ENCODE measurements around the gene PLXND1. TPM values are rescaled to one million over a fixed set of nuclear protein-coding genes. Genes with fewer than 3 reads are reported as not detected.

Gene PLXND1
- total RNA-seq, 1 donor from 2014 or later = 9.0 TPM

DNA sequence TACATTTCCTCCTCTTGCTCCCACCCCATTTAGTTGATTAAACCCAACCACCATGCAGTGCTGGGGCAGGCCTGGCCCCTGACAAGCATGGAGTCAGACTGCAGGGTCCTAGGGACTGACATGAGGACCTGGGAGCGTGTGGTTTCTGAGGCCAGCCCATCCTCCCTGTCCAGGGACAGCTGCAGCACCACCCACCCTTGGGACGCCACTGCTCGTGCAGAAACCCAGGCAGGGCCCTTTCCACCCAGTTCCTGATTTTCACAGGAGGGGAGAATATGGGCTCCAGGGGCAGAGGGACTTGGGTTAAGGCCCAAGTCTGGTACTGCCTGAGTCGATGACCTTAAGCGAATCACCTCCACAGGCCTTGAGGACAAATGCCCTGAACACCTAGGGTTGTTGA is 23.7 kb downstream of the PLXND1 start:
- Histone ChIP-seq H4K20me1 (ENCODE audit: low read depth) (no peaks in the 10 kb centered on the region), H3K4me2 (no peak overlapping the region), H3K27ac (no peak overlapping the region), H3K4me3 (no peak overlapping the region), H3K4me1 (peaks cover 9% of the 10 kb centered on the region), H2AFZ (replicated peaks) (no peak overlapping the region), H3K79me2 (ENCODE audit: low read depth) (no peaks in the 10 kb centered on the region), H3K9me3 (ENCODE audit: low read depth) (no peaks in the 10 kb centered on the region), H3K36me3 (no peaks in the 10 kb centered on the region), H3F3A (ENCODE audit: low read depth) (no peaks in the 10 kb centered on the region), H3K9ac (no peak overlapping the region), H3K27me3 (no peaks in the 10 kb centered on the region)
- H3K27ac Mint-ChIP-seq = peak overlapping the region; percentile 79
- H3K4me3 Mint-ChIP-seq = no peak overlapping the region
- no peak for DNase-seq (ENCODE audit: low spot score)
- H3K9me3 Mint-ChIP-seq = no peaks in the 10 kb centered on the region
- H3K4me1 Mint-ChIP-seq = peaks cover 10% of the 10 kb centered on the region
- H3K36me3 Mint-ChIP-seq = no peaks in the 10 kb centered on the region
- no peak for TF ChIP-seq EZH2phosphoT487 (IDR thresholded peaks at IDR 0.05)
- TF ChIP-seq, protein P1, sequence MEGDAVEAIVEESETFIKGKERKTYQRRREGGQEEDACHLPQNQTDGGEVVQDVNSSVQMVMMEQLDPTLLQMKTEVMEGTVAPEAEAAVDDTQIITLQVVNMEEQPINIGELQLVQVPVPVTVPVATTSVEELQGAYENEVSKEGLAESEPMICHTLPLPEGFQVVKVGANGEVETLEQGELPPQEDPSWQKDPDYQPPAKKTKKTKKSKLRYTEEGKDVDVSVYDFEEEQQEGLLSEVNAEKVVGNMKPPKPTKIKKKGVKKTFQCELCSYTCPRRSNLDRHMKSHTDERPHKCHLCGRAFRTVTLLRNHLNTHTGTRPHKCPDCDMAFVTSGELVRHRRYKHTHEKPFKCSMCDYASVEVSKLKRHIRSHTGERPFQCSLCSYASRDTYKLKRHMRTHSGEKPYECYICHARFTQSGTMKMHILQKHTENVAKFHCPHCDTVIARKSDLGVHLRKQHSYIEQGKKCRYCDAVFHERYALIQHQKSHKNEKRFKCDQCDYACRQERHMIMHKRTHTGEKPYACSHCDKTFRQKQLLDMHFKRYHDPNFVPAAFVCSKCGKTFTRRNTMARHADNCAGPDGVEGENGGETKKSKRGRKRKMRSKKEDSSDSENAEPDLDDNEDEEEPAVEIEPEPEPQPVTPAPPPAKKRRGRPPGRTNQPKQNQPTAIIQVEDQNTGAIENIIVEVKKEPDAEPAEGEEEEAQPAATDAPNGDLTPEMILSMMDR (IDR thresholded peaks at IDR 0.05) = no peak
- H3K27me3 Mint-ChIP-seq (ENCODE audit: insufficient read depth, low read depth) = peaks cover 7% of the 10 kb centered on the region

DNA sequence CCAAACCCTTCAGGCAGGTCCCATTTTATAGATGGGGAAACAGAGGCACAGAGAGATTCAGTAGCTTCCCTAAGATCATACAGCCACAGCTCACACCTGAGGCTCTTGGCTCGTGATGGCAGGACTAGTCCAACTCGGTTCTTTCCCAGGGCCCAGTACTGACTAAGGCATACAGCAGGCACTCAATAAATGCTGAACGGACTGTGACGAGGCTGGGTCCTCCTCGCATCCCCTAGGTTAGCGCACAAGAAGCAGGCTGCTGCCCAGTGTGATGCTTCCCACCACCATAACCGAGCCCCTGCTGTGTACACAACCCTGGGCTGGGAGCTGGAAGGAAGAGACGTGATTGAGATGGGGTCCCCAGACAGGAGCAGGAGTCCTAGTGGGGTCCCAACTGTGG is 24.9 kb downstream of the PLXND1 start:
- TF ChIP-seq EZH2 (IDR thresholded peaks at IDR 0.05) = no peak
- no peak for TF ChIP-seq EZH2phosphoT487 (IDR thresholded peaks at IDR 0.05)
- TF ChIP-seq, protein P1 (IDR thresholded peaks at IDR 0.05) = no peak
- H4K20me1 ChIP-seq (ENCODE audit: low read depth) = no peaks in the 10 kb centered on the region
- DNase-seq (ENCODE audit: low spot score) = no peak
- no peak overlapping the region for H2AFZ ChIP-seq (replicated peaks)
- H3K9ac ChIP-seq = no peak overlapping the region
- Mint-ChIP-seq H3K4me1 (peaks cover 4% of the 10 kb centered on the region), H3K9me3 (no peaks in the 10 kb centered on the region), H3K36me3 (no peaks in the 10 kb centered on the region), H3K4me3 (no peak overlapping the region), H3K27ac (peak overlapping the region; percentile 60), H3K27me3 (ENCODE audit: insufficient read depth, low read depth) (peaks cover 7% of the 10 kb centered on the region)
- peak overlapping the region; percentile 27 for H3K4me2 ChIP-seq
- H3K27me3 ChIP-seq = no peaks in the 10 kb centered on the region
- no peaks in the 10 kb centered on the region for H3K79me2 ChIP-seq (ENCODE audit: low read depth)
- no peaks in the 10 kb centered on the region for H3K9me3 ChIP-seq (ENCODE audit: low read depth)
- H3K4me1 ChIP-seq = peaks cover 9% of the 10 kb centered on the region
- no peaks in the 10 kb centered on the region for H3F3A ChIP-seq (ENCODE audit: low read depth)
- no peaks in the 10 kb centered on the region for H3K36me3 ChIP-seq
- no peak overlapping the region for H3K4me3 ChIP-seq
- no peak overlapping the region for H3K27ac ChIP-seq

- H3K4me3 Mint-ChIP-seq = no peak overlapping the region
- Histone ChIP-seq H3K4me3 (no peak overlapping the region), H4K20me1 (ENCODE audit: low read depth) (no peaks in the 10 kb centered on the region), H3K4me1 (peaks cover 18% of the 10 kb centered on the region), H2AFZ (replicated peaks) (no peak overlapping the region), H3K79me2 (ENCODE audit: low read depth) (no peaks in the 10 kb centered on the region), H3K9ac (no peak overlapping the region), H3F3A (ENCODE audit: low read depth) (no peaks in the 10 kb centered on the region), H3K4me2 (no peak overlapping the region), H3K9me3 (ENCODE audit: low read depth) (no peaks in the 10 kb centered on the region), H3K36me3 (no peaks in the 10 kb centered on the region), H3K27me3 (no peaks in the 10 kb centered on the region), H3K27ac (no peak overlapping the region)
- DNase-seq (ENCODE audit: low spot score) = no peak
- H3K4me1 Mint-ChIP-seq = peaks cover 8% of the 10 kb centered on the region
- H3K27ac Mint-ChIP-seq = no peak overlapping the region
- TF ChIP-seq EZH2phosphoT487 (IDR thresholded peaks at IDR 0.05) (no peak), EZH2 (IDR thresholded peaks at IDR 0.05) (no peak)
- TF ChIP-seq, protein P1 (IDR thresholded peaks at IDR 0.05) = no peak
- peaks cover 11% of the 10 kb centered on the region for H3K27me3 Mint-ChIP-seq (ENCODE audit: insufficient read depth, low read depth)
- no peaks in the 10 kb centered on the region for H3K9me3 Mint-ChIP-seq
- no peaks in the 10 kb centered on the region for H3K36me3 Mint-ChIP-seq
These were observed 26.5 kb downstream of the PLXND1 start for GRCh38 chr3:129579991-129580390.

Measured in neural progenitor cell (in vitro differentiated cells).